ENCODE measurements around the gene GH1.
"Not testable (repeated sequence)": the region's sequence is repeated elsewhere in the genome, so short reads cannot be mapped to it uniquely, and the experiment has no call there.

The GH1 gene

DNA sequence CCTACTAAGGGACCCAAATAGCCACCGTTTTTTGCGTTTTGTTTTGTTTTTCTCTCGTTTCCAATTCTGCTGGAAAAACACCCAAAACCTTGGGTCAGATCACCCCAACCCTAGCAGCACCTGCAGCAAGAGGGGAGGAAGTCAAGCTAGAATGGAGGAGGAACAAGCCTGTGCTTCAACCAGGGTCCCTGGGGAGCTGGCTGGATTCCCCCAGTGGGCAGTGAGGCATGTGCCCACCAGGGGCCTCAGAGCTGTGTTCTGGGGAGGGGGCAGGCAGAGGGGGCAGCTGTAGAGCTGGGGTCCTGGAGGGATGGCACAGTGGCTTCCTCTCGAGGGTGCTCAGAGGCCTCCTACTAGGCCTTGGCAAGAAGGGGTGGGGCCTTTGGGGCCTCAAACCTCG lies 7.0 kb upstream of the GH1 start:
- no peak for DNase-seq

- DNase-seq = not testable (repeated sequence)
Measured at GRCh38 chr17:63922402-63922801, 3.8 kb upstream of the GH1 start.

GRCh38 chr17:63920779-63921178 lies 2.1 kb upstream of the GH1 start:
- not testable (repeated sequence) for DNase-seq

- not testable (repeated sequence) for DNase-seq
Measured at GRCh38 chr17:63920050-63920449, 1.4 kb upstream of the GH1 start.

DNA sequence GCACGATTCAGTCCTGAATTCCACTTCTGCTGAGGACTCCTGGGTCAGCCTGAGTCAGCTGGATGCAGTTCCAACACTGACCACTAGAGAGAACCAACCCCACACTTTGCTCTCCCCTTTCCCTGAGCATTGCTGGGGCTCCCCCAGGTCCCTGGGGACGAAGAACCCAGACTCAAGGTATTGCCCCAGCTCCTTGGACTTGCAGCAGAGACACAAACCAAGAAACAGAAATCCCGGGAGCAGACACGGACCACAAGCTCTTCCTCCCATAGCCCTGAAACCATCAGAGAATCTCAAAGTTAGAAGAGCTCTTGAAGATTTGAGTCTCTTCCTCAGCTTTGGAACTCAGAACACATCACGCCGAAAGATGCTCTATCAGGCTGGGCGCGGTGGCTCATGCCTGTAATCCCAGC lies 678 bp upstream of the GH1 start:
- DNase-seq = no peak

DNA sequence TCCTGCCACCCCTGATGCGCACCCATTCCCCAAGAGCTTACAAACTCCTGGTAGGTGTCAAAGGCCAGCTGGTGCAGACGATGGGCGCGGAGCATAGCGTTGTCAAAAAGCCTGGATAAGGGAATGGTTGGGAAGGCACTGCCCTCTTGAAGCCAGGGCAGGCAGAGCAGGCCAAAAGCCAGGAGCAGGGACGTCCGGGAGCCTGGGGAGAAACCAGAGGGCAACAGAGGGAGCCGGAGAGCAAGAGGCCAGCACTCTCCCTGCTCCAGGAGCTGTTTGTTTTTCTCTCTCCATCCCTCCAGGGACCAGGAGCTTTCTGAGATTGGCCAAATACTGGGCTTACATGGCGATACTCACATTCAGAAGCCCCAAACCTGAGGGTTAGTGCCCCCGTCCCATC lies 334 bp downstream of the GH1 start:
- DNase-seq = no peak

GRCh38 chr17:63917646-63918045 lies 993 bp downstream of the GH1 start:
- DNase-seq = no peak

DNA sequence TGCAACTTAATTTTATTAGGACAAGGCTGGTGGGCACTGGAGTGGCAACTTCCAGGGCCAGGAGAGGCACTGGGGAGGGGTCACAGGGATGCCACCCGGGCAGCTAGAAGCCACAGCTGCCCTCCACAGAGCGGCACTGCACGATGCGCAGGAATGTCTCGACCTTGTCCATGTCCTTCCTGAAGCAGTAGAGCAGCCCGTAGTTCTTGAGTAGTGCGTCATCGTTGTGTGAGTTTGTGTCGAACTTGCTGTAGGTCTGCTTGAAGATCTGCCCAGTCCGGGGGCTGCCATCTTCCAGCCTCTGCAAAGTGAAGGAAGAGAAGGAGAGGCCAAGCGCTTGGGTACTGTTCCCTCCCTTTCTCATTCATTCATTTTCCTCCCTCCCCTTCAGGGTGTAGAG lies 1.4 kb downstream of the GH1 start:
- not testable (repeated sequence) for DNase-seq

DNA sequence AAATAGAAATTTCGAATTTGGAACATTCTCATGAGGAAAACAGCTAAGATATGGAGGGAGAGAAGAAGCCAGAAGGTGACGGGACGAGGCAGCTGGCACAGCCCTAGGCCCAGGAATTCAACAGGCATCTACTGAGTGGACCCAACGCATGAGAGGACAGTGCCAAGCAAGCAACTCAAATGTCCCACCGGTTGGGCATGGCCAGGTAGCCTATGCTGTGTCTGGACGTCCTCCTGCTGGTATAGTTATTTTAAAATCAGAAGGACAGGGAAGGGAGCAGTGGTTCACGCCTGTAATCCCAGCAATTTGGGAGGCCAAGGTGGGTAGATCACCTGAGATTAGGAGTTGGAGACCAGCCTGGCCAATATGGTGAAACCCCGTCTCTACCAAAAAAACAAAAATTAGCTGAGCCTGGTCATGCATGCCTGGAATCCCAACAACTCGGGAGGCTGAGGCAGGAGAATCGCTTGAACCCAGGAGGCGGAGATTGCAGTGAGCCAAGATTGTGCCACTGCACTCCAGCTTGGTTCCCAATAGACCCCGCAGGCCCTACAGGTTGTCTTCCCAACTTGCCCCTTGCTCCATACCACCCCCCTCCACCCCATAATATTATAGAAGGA lies 2.0 kb downstream of the GH1 start:
- no peak for DNase-seq

GRCh38 chr17:63915753-63916152 lies 2.9 kb downstream of the GH1 start:
- not testable (repeated sequence) for DNase-seq

DNA sequence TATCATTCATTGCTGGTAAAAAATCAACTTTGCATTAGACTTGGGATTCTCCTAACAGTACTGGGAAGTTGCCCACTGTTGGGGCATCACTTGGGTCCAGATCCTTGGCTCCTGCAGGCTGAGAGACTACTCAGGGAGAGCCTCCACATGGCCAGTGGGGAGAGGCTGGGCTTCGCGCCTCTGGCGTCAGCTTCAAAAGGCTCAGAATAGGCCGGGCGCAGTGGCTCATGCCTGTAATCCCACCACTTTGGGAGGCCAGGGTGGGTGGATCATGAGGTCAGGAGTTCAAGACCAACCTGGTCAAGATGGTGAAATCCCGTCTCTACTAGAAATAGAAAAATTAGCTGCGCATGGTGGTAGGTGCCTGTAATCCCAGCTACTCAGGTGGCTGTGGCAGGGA lies 4.2 kb downstream of the GH1 start:
- no peak for DNase-seq

GRCh38 chr17:63911657-63912100 lies 7.0 kb downstream of the GH1 start:
- no peak for DNase-seq

GRCh38 chr17:63911041-63911635 lies 7.5 kb downstream of the GH1 start, which contains the start of gene CSHL1:
Gene CSHL1, minus strand, starts transcription at chr17:63911258. Its CDS starts 62 bp downstream, at chr17:63911196.
- no peak for DNase-seq

DNA sequence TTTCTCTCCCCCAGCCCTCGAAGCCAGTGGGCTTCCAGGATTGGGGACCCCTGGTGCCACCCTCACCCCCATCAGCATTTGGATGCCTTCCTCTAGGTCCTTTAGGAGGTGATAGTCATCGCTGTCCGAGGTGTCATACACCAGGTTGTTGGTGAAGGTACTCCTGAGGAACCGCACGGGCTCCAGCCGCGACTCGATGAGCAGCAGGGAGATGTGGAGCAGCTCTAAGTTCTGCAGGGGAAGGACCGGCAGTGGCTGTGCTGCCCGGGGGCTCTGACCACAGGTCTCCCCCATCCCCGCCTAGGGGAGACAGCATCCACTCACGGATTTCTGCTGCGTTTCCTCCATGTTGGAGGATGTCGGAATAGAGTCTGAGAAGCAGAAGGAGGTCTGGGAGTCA lies 8.5 kb downstream of the GH1 start:
- no peak for DNase-seq

GRCh38 chr17:63909586-63909985 lies 9.1 kb downstream of the GH1 start:
- not testable (repeated sequence) for DNase-seq

DNA sequence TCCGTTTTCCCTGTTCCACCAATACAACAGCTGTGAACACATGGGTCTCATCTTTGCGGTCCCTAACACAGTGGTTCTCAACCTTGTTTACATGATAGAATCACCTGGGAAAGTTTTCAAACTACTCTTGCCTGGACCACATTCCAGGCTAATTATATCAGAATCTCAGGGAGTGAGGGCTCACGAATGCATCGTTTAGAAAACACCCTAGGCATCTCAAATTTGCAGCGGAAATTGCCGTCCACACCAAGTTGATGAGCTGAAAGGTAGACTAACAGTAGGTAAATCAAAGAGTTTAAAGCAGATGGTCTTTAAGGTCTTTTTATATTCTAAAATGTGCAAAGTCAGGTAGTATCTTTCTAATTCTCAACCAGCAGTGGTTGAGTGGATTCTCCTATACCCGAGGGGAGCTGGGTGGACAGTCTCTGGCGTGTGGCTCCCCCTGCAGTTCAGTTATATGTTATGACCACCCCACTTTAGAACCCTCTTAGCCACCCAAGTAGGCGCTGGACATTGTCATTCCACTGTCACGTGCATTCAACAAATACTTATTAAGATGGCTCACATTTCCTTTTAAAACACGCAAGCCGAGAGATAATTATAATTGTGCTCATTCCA lies 11.4 kb downstream of the GH1 start:
- DNase-seq = not testable (repeated sequence)

DNA sequence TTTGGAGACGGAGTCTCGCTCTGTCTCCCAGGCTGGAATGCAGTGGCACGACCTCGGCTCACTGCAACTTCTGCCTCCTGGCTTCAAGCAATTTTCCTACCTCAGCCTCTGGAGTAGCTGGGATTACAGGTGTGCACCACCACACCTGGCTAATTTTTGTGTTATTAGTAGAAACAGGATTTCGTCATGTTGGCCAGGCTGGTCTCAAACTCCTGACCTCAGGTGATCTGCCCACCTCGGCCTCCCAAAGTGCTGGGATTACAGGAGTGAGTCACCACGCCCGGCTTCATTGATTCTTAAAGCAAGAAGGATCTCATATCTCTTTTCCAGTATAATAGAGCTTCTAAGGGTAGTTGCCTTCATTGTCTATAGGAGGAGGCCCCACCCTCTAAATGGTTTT lies 13.8 kb downstream of the GH1 start:
- not testable (repeated sequence) for DNase-seq

GRCh38 chr17:63903787-63904201 lies 14.8 kb downstream of the GH1 start:
- DNase-seq = not testable (repeated sequence)

DNA sequence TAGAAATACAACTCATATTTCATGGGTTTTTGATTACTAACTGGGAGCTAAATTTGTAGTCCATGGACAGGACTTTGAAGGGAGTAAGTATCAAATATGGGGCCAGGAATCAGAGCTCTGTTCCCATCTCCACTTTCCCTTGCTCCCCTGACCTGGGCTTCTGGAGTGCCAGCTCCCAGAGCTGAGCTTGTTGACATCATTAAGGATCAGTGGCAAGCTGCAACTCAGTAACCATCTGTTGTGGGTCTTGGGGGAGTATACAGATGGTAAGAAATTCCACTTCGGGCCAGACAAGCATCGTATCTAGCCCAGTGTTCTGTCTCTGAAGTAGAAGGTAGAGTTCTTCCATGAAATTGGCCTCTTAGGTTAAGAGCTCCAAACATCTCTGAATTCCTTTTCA lies 16.7 kb downstream of the GH1 start:
- DNase-seq = not testable (repeated sequence)

DNA sequence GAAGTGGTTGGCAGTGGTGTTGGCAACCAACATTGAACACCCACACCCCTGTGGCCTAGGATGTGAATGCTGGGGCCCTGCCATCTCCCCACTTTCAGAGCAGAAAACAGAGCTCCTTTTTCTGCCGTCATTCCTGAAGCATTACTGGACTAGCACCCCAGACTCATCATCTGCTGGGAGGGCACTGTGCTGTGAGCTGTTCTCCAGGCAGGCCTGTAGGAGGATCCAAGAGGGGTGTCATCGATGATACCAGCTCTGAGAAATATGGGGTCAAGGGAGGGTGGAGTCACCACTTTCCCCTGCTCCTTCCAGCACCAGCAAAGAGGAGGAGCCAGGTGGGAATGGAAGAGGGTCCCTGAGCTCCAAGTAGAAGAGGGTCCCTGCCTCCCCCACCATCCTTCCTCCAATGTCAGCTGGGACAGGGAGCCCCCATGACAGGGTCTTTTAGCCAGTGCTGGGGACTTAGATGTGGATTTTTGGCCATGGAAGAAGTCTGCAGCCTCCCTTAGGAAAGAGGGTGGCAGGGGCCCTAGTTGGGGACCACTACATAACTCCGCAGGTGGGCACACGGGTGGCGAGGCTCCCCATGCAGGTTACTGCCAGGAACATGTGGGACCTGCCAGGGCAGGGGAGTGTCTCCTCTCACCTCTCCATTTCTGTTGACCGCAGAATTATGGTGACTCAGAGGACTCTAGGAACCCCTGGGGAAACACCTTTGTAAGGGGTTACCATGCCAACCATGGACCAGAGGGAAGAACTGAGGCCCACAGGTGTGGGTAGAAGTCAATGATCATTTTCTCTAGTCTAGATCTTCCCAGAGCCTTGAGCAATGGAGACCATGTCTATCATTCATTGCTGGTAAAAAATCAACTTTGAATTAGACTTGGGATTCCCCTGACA lies 19.5 kb downstream of the GH1 start:
- not testable (repeated sequence) for DNase-seq

GRCh38 chr17:63896524-63897354 lies 21.9 kb downstream of the GH1 start, which contains the start of gene CSH1:
Gene CSH1, minus strand, starts transcription at chr17:63896574. Its CDS starts 63 bp downstream, at chr17:63896511.
- DNase-seq = not testable (repeated sequence)

DNA sequence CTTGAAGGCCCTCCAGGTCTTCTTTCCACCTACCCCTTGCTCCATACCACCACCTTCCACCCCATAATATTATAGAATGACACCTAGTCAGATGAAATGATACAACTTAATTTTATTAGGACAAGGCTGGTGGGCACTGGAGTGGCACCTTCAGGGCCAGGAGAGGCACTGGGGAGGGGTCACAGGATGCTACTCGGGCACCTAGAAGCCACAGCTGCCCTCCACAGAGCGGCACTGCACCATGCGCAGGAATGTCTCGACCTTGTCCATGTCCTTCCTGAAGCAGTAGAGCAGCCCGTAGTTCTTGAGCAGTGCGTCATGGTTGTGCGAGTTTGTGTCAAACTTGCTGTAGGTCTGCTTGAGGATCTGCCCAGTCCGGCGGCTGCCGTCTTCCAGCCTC lies 23.8 kb downstream of the GH1 start:
- not testable (repeated sequence) for DNase-seq

All from NCI-H2029 treated with DMSO at 0.1 percent for 48 hours (cell line).